Measurements from ENCODE around the gene FRY. TPM values are rescaled to one million over a fixed set of nuclear protein-coding genes. Genes with fewer than 3 reads are reported as not detected.

The FRY gene
- total RNA-seq, 1 experiment from 2014 or later = 1.3 TPM

DNA sequence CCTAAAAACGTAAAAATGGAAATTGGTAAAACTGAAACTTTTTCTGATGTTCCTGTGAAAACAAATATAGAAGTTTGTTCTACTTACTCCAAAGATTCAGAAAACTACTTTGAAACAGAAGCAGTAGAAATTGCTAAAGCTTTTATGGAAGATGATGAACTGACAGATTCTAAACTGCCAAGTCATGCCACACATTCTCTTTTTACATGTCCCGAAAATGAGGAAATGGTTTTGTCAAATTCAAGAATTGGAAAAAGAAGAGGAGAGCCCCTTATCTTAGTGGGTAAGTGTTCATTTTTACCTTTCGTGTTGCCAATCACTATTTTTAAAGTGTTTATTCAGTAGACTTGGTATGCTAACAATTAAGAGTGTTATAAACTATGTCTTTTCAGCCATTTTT, 309.3 kb downstream of the FRY start:
- TF ChIP-seq, protein P1, sequence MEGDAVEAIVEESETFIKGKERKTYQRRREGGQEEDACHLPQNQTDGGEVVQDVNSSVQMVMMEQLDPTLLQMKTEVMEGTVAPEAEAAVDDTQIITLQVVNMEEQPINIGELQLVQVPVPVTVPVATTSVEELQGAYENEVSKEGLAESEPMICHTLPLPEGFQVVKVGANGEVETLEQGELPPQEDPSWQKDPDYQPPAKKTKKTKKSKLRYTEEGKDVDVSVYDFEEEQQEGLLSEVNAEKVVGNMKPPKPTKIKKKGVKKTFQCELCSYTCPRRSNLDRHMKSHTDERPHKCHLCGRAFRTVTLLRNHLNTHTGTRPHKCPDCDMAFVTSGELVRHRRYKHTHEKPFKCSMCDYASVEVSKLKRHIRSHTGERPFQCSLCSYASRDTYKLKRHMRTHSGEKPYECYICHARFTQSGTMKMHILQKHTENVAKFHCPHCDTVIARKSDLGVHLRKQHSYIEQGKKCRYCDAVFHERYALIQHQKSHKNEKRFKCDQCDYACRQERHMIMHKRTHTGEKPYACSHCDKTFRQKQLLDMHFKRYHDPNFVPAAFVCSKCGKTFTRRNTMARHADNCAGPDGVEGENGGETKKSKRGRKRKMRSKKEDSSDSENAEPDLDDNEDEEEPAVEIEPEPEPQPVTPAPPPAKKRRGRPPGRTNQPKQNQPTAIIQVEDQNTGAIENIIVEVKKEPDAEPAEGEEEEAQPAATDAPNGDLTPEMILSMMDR (conservative IDR thresholded peaks at IDR 0.05; ENCODE audit: low read depth, low read length) = no peak
- TF ChIP-seq EZH2phosphoT487 (IDR thresholded peaks at IDR 0.05; ENCODE audit: borderline replicate concordance, low read length) = no peak
- TF ChIP-seq EZH2 (IDR thresholded peaks at IDR 0.05; ENCODE audit: low read length, unreplicated experiment) = no peak
- H3K79me2 ChIP-seq (ENCODE audit: low read length) = no peaks in the 10 kb centered on the region
- H3K4me3 ChIP-seq (ENCODE audit: low read length) = no peak overlapping the region
- no TSS peak for BruUV-seq (replicated peaks)
- DNase-seq (no peak), ATAC-seq (no peak)
- H3K27ac ChIP-seq (ENCODE audit: low read length) = no peak overlapping the region
- no peak overlapping the region for H3K9ac ChIP-seq (ENCODE audit: low read length)
- intact Hi-C loops (cut with micrococcal nuclease) = no loop called here
- H3K9me3 ChIP-seq (ENCODE audit: low read length) = no peaks in the 10 kb centered on the region
- H3K9me2 ChIP-seq (replicated peaks; ENCODE audit: low read length) = no peaks in the 10 kb centered on the region
- H4K20me1 ChIP-seq (ENCODE audit: low read length) = no peaks in the 10 kb centered on the region
- no peaks in the 10 kb centered on the region for H3K27me3 ChIP-seq (ENCODE audit: low read length)
- peaks cover 5% of the 10 kb centered on the region; the same call in 1 of the 2 replicates for H3K36me3 ChIP-seq (ENCODE audit: low read depth, low read length)
- no peak overlapping the region for H2AFZ ChIP-seq (ENCODE audit: low read length)
- H3F3A ChIP-seq (ENCODE audit: low read length, unreplicated experiment) = no peaks in the 10 kb centered on the region
- CTCF ChIA-PET = no interaction called here
- H3K4me1 ChIP-seq (ENCODE audit: insufficient read depth, low read length) = no peaks in the 10 kb centered on the region
- POLR2A ChIA-PET (ENCODE audit: unreplicated experiment) = no interaction called here
- no peak overlapping the region for H3K4me2 ChIP-seq (ENCODE audit: low read length)

DNA sequence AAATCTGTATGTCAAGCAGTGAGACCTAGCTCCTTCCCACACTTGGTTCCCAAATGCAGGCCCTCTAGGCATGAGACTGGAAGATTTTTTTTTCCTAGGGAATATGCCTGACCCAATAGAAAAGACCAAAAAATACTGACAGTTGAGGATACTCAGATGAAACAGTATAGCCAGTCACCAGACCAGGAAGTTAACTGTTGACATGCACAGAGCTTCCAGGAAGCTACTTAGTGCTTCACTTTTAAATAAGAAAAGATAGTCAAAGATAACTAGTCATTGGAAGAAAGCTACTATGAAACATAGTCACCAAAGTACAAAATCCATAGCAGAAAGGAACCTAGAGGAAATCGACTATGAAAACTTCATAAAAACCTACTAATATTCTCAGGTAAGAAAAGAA, 316.1 kb downstream of the FRY start:
- no peaks in the 10 kb centered on the region for H3K27me3 ChIP-seq (ENCODE audit: low read length)
- 0 out of 2 replicates have a peak, but pooled peaks cover 4% of the 10 kb centered on the region for H3K36me3 ChIP-seq (ENCODE audit: low read depth, low read length)
- no peak overlapping the region for H2AFZ ChIP-seq (ENCODE audit: low read length)
- H3K4me3 ChIP-seq (ENCODE audit: low read length) = no peak overlapping the region
- TF ChIP-seq EZH2phosphoT487 (IDR thresholded peaks at IDR 0.05; ENCODE audit: borderline replicate concordance, low read length) = no peak
- TF ChIP-seq, protein P1 (conservative IDR thresholded peaks at IDR 0.05; ENCODE audit: low read depth, low read length) = no peak
- TF ChIP-seq EZH2 (IDR thresholded peaks at IDR 0.05; ENCODE audit: low read length, unreplicated experiment) = no peak
- ChIA-PET CTCF (no interaction called here), POLR2A (ENCODE audit: unreplicated experiment) (no interaction called here)
- no peaks in the 10 kb centered on the region for H3K9me3 ChIP-seq (ENCODE audit: low read length)
- intact Hi-C loops (cut with micrococcal nuclease) = no loop called here
- no peak overlapping the region for H3K9ac ChIP-seq (ENCODE audit: low read length)
- H3K79me2 ChIP-seq (ENCODE audit: low read length) = no peaks in the 10 kb centered on the region
- BruUV-seq (replicated peaks) = no TSS peak
- H4K20me1 ChIP-seq (ENCODE audit: low read length) = no peaks in the 10 kb centered on the region
- H3K4me2 ChIP-seq (ENCODE audit: low read length) = no peak overlapping the region
- no peaks in the 10 kb centered on the region for H3K4me1 ChIP-seq (ENCODE audit: insufficient read depth, low read length)
- H3K27ac ChIP-seq (ENCODE audit: low read length) = no peak overlapping the region
- H3K9me2 ChIP-seq (replicated peaks; ENCODE audit: low read length) = no peaks in the 10 kb centered on the region
- DNase-seq (no peak), ATAC-seq (no peak)
- no peaks in the 10 kb centered on the region for H3F3A ChIP-seq (ENCODE audit: low read length, unreplicated experiment)

Measured in PC-3 (cell line).